ENCODE data around the gene CES3. TPM values are rescaled to one million over a fixed set of nuclear protein-coding genes. Genes with fewer than 3 reads are reported as not detected.
A peak's percentile ranks its signal among the peaks of the same experiment; 100 is the strongest.

The CES3 gene
- total RNA-seq, 2 experiments from 2014 or later: 1.4 to 2.7 TPM

GRCh38 chr16:66961914-66962313 is 848 bp downstream of the CES3 start:
- Histone ChIP-seq H3K4me1 (ENCODE audit: insufficient read depth, low read length, poor library complexity, severe bottlenecking) (peaks cover 4% of the 10 kb centered on the region), H4K20me1 (ENCODE audit: insufficient read depth, low read length) (no peaks in the 10 kb centered on the region), H3K36me3 (ENCODE audit: insufficient read depth, low read length) (no peaks in the 10 kb centered on the region), H3K9me3 (ENCODE audit: low read length) (no peaks in the 10 kb centered on the region), H2AFZ (ENCODE audit: low read length) (peak overlapping the region; percentile 40; the same call in 1 of the 2 replicates), H3K79me2 (ENCODE audit: insufficient read depth, low read depth, low read length) (no peaks in the 10 kb centered on the region), H3K4me2 (ENCODE audit: low read length) (peak overlapping the region; percentile 12; the same call in 1 of the 2 replicates), H3K9me2 (ENCODE audit: insufficient read depth, low read length) (no peaks in the 10 kb centered on the region), H3K27ac (ENCODE audit: low read depth, low read length, poor library complexity, severe bottlenecking) (no peak overlapping the region), H3K4me3 (ENCODE audit: low read depth, low read length, poor library complexity, severe bottlenecking) (no peak overlapping the region)
- TF ChIP-seq CTCF (conservative IDR thresholded peaks at IDR 0.05; ENCODE audit: low read length) (no peak), EZH2phosphoT487 (IDR thresholded peaks at IDR 0.05; ENCODE audit: borderline replicate concordance, low read depth, low read length) (no peak)
- BruUV-seq (replicated peaks): no TSS peak
- intact Hi-C loops (cut with micrococcal nuclease; ENCODE audit: unreplicated experiment): no loop called here
- DNase-seq (ENCODE audit: low spot score): no peak
- ChIA-PET CTCF (ENCODE audit: unreplicated experiment) (interaction anchor here (0.6 kb wide), 1 partner anchor 56 kb away, joined by 3 read pairs; no protein-coding TSS in a partner anchor), POLR2A (interaction anchor here (0.6 kb wide), 1 partner anchor 46 kb away, joined by 3 read pairs; no protein-coding TSS in a partner anchor)

GRCh38 chr16:66964049-66964448 is 3.0 kb downstream of the CES3 start:
- Histone ChIP-seq H3K27ac (ENCODE audit: low read depth, low read length, poor library complexity, severe bottlenecking) (no peak overlapping the region), H3K79me2 (ENCODE audit: insufficient read depth, low read depth, low read length) (no peaks in the 10 kb centered on the region), H3K9me2 (ENCODE audit: insufficient read depth, low read length) (no peaks in the 10 kb centered on the region), H3K9me3 (ENCODE audit: low read length) (no peaks in the 10 kb centered on the region), H3K36me3 (ENCODE audit: insufficient read depth, low read length) (no peaks in the 10 kb centered on the region), H3K4me2 (ENCODE audit: low read length) (no peak overlapping the region), H4K20me1 (ENCODE audit: insufficient read depth, low read length) (no peaks in the 10 kb centered on the region), H3K4me3 (ENCODE audit: low read depth, low read length, poor library complexity, severe bottlenecking) (no peak overlapping the region), H3K4me1 (ENCODE audit: insufficient read depth, low read length, poor library complexity, severe bottlenecking) (peaks cover 4% of the 10 kb centered on the region), H2AFZ (ENCODE audit: low read length) (no peak overlapping the region)
- BruUV-seq (replicated peaks): no TSS peak
- CTCF ChIA-PET (ENCODE audit: unreplicated experiment): no interaction called here
- intact Hi-C loops (cut with micrococcal nuclease; ENCODE audit: unreplicated experiment): no loop called here
- TF ChIP-seq CTCF (conservative IDR thresholded peaks at IDR 0.05; ENCODE audit: low read length) (no peak), EZH2phosphoT487 (IDR thresholded peaks at IDR 0.05; ENCODE audit: borderline replicate concordance, low read depth, low read length) (no peak)
- POLR2A ChIA-PET: no interaction called here
- no peak for DNase-seq (ENCODE audit: low spot score)

GRCh38 chr16:66968847-66969246 is 7.8 kb downstream of the CES3 start:
- no peak overlapping the region for H2AFZ ChIP-seq (ENCODE audit: low read length)
- POLR2A ChIA-PET: no interaction called here
- TF ChIP-seq CTCF (conservative IDR thresholded peaks at IDR 0.05; ENCODE audit: low read length): no peak
- TF ChIP-seq EZH2phosphoT487 (IDR thresholded peaks at IDR 0.05; ENCODE audit: borderline replicate concordance, low read depth, low read length): no peak
- no peak overlapping the region for H3K27ac ChIP-seq (ENCODE audit: low read depth, low read length, poor library complexity, severe bottlenecking)
- no peaks in the 10 kb centered on the region for H3K36me3 ChIP-seq (ENCODE audit: insufficient read depth, low read length)
- H3K79me2 ChIP-seq (ENCODE audit: insufficient read depth, low read depth, low read length): no peaks in the 10 kb centered on the region
- no peak for DNase-seq (ENCODE audit: low spot score)
- intact Hi-C loops (cut with micrococcal nuclease; ENCODE audit: unreplicated experiment): no loop called here
- no peaks in the 10 kb centered on the region for H4K20me1 ChIP-seq (ENCODE audit: insufficient read depth, low read length)
- H3K4me2 ChIP-seq (ENCODE audit: low read length): no peak overlapping the region
- H3K9me3 ChIP-seq (ENCODE audit: low read length): no peaks in the 10 kb centered on the region
- BruUV-seq (replicated peaks): no TSS peak
- no peaks in the 10 kb centered on the region for H3K9me2 ChIP-seq (ENCODE audit: insufficient read depth, low read length)
- no peak overlapping the region for H3K4me3 ChIP-seq (ENCODE audit: low read depth, low read length, poor library complexity, severe bottlenecking)
- no peaks in the 10 kb centered on the region for H3K4me1 ChIP-seq (ENCODE audit: insufficient read depth, low read length, poor library complexity, severe bottlenecking)
- CTCF ChIA-PET (ENCODE audit: unreplicated experiment): no interaction called here

Data from OCI-LY7 (cell line).